Medulla oblongata (tissue), 1 donor: Measurements from ENCODE around the gene DIPK1A.
A peak's percentile ranks its signal among the peaks of the same experiment; 100 is the strongest.
"Not testable (repeated sequence)": the region's sequence is repeated elsewhere in the genome, so short reads cannot be mapped to it uniquely, and the experiment has no call there.

Source experiments
- DNase-seq: peaks from one replicate; pipeline ENCODE4 v3.0.0-alpha.2; 2015; ENCODE audit errors: extremely low spot score

DIPK1A gene

DNA sequence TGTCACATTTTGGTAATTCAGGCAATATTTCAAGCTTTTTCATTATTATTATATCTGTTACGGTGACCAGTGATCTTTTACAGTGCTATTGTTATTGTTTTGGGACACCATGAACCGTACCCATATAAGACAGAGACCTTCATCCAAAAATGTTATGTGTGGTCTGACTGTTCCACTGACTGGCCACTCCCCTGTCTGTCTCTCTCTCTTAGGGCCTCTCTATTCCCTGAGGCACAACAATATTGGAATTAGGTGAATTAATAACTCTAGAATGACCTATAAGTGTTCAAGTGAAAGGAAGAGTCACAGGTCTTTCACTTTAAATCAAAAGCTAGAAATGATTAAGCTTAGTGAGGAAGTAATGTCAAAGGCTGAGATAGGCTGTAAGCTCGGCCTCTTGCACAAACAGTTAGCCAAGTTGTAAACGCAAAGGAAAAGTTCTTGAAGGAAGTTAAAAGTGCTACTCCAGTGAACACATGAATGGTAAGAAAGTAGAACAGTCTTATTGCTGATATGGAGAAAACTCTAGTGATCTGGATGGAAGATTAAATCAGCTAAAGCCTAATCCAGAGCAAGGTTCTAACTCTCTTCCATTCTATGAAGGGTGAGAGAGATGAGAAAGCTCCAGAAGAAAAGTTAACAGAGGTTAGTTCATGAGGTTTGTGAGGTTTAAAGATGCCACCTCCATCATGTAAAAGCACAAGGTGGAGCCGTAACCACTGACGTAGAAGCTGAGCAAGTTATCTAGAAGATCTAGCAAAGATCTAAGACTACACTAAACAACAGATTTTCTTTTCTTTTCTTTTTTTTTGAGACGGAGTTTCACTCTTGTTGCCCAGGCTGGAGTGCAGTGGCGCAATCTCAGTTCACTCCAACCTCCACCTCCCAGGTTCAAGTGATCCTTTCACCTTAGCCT is 19.7 kb upstream of the DIPK1A start:
- DNase-seq: peak; percentile 58

DNA sequence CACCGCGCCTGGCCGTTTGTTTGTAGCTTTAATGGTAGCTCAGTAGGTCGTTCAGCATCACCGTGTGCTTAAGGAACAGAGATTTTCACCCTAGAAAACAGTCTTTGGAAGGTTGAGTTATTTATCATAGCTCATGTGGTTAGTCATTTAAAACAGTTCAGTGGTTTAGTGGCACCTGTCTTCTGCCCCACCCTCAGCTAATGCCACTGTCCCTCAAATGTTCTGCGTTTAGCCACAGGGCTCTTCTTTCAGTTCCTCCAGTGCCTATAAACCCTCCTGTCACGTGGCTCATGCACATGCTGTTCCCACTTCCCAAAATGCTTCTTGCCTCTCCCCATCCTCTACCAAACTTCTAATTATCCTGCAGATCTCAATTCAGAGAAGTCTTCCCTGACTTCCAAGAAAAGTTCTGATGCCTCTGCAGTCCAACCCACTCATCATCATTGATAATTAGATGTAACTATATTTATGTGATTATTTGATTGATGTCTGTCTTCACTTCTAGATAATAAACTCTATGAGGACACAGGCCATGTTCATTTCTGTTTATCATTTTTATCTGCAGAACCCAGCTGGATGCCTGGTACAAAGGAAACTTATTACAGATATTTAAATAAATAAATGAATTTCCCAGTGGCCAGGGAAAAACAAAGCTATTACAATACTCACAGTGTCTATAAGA is 14.4 kb upstream of the DIPK1A start:
- DNase-seq: peak; percentile 82

DNA sequence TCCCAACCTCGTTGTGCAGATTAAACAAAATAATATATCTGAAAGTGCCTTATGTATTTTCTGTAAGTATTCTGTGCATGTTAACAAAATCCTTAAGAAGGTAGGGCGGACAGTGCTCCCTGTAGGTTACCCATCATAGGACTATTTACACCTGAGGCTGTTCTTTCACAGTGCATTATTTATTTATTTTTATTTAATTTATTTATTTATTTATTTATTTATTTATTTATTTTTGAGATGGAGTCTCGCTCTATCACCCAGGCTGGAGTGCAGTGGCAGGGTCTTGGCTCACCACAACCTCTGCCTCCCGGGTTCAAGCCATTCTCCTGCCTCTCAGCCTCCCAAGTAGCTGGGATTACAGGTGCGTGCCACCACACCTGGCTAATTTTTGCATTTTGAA is 12.8 kb upstream of the DIPK1A start:
- not testable (repeated sequence) for DNase-seq

DNA sequence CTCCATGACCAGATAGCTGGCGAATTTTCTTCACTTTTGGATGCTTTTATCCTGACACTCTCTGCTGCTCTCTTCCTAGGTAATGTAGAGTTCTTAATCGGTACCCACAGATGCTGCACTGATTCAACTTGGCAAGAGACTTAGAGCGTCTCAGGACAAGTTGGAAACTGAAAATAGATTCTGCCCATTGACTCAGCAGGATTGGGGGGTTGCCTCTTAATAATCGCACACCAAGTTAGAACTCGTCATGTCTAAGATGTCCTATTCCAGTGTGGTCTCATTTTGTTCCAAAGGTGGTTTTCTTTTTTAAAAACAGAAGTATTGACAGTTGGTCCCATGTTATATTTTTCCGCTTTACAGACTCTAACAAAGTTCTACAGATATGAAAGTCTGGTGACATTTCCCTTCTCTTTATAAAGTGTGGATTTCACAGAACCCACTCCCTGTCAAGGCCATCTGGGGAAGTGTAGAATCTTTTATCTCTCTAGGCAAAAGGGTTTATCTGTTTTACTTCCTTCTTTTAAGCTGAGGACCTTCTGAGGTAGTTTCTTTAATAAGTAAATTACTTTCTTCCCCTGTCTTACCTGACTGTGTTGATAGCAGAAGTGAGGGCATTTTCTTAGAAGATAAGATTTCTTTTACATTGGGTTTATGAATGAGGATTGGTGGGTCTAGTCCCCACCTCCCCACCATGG is 12.1 kb upstream of the DIPK1A start:
- DNase-seq: no peak

DNA sequence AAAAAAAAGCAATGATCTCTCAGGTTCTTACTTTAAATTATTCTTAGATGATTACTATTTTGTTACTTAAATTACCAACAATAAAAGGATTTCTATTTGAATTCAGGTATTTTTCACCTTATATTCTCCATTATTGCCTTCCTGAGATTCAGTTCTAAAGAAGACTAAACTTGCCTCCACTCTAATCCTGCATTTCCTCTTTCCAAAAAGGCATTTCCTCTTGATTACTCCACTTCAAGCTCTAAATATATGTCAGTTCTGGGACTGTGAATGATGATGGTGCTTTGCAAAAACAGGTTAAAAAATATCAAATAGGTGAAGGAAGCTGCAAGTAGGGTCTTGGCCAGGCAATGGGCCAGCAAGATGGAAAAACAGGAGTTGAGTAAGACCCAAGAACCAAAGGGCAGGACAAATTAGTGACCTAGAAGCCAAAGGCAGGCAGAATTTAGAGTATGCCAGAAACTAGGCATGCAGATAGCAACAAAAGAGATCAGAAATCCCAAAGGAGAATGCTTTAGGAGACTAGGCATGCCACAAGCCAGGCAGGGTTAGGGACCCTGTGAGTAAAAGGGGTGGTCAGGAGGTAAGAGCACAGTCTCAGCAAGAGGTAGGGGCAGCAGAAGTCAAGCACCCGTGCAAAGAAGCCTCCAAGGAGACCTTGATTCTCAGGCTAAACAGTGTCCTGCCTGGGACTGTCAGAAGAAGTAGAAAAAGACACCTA is 11.3 kb upstream of the DIPK1A start:
- no peak for DNase-seq

DNA sequence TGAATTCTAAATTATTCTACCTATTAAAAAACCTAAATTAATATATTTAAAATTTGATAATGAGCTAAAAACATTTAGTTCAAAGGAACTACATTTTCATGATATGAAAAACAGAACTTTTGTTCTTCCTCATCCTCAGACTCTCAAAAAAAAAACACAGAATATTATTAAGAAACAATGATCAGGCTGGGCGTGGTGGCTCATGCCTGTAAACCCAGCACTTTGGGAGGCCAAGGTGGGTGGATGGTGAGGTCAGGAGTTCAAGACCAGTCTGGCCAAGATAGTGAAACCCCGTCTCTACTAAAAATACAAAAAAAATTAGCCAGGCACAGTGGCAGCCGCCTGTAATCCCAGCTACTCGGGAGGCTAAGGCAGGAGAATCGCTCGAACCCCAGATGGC is 10.7 kb upstream of the DIPK1A start:
- DNase-seq: not testable (repeated sequence)

DNA sequence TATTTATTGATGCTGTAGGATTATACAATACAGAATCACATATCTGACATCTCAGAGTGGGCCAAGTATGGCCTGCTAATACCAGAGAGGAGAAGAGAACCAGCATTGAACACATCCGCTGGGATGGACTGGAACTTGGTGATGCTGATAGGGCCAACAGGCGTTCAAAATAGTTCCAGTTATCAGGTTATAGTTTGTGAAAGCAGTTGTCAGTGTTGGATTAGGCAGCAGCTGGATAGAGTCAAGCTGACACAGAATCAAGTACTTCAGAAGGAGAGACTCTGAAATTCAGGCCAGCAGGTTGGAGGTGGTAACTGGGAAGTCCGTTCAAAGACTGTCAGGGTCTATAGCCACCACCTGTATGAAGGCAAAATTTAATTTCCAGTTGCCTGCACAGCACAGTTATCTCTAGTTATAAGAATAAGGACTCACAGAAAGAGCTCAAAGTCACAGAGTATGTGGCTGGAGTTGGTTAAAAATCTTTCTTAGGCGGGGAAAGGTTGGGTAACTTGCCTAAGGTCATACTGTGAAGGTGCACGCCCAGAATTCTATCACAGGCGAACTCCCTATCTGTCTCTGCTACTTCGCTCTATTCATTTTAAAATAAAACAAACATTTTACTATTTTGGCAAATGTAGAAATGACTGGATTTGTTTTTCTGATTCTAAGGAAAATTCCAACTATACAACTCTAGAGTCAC is 9.9 kb upstream of the DIPK1A start:
- DNase-seq: no peak

DNA sequence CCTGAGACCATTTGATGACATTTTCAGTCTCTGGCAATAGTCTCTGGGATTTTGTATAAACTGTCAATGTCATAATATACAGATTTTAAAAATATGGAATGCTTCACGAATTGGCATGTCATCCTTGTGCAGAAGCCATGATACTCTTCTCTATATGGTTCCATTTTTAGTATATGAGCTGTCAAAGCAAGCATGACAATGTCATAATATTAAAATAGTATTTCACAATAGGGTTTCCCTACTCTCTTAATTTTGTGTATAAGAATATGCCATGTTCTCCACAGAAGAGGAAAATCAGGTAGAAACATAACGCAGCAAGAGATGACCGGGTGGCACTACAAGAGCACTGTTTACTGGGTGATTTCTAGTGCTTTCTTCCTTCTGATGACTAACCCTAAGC is 8.3 kb upstream of the DIPK1A start:
- DNase-seq: no peak

DNA sequence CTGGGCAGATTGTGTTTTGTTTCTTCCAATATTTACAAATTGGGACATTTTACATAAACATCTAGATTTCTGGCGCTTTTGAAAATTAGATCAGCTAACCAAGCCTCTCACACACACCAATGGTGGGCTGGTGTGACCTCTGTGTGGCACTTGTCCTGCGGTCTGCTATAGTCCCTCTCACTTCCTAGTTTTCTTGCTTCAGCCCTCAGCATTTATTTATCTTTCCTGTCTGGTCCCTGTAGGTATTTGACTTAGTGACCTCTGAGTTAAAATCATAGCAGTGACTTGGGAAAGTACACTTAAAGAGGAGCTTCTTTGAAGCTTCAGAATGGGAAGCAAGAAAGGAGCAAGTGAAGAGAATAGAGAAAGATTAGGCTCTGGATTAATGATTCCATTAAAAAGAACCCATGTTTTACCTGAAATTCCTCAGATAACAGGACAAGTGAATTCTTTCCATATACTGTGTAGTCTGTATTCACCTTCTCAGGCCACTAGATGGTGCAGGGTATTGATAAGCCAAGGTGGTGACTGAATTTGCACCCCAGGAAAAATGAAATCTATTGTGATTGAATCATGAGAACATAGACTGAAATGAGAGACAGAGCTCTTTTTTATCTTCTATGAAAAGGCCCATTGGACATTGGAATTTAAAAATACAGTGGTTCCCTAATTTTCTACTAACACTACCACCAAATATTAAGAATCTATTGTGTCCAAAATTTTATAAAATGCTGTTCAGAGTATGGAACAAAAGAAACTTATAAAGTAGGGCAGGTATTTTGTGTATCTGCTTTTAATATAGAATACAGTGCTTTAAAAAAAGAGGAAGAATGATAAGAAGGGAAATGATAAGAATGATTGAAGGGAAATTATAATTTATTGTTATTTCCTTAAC is 7.1 kb upstream of the DIPK1A start:
- DNase-seq: peak; percentile 52

DNA sequence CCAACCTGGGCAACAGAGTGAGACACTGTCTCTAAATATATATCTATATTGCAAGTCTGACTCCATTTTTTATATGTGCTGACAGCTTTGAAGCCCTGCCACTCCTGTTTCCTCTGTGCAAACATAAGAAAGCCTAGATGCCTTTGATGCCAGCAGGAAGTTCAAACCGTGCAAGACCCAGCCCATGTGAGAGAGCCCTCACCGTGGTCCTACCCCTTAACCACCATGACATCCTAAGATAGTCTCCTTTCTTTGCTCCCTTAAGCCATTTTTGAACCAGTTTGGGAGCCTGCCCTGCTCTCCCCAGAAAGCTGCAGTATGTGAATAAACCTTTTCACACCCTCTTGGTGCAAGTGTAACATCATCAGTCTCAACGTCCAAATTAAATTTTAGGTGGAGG is 3.7 kb upstream of the DIPK1A start:
- DNase-seq: no peak

DNA sequence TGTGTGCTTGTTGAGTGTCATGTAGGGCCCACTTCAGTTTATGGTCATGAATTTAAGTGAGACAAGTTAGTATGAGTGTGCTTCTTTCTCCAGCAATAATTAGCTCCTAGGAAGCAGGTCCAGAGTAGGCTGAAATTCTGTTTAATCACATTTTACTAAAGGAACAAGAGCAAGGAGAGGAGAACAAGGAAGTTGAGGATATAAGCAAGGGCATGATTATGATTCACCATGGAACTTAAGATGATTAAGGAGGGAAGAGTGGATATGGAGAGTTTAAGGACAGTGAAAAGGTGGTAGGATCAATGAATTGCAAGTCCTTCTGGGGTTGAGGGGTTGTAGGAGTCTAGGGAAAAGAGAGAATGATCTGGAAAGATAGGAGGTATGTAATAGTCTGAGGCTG is 3.1 kb upstream of the DIPK1A start:
- no peak for DNase-seq

DNA sequence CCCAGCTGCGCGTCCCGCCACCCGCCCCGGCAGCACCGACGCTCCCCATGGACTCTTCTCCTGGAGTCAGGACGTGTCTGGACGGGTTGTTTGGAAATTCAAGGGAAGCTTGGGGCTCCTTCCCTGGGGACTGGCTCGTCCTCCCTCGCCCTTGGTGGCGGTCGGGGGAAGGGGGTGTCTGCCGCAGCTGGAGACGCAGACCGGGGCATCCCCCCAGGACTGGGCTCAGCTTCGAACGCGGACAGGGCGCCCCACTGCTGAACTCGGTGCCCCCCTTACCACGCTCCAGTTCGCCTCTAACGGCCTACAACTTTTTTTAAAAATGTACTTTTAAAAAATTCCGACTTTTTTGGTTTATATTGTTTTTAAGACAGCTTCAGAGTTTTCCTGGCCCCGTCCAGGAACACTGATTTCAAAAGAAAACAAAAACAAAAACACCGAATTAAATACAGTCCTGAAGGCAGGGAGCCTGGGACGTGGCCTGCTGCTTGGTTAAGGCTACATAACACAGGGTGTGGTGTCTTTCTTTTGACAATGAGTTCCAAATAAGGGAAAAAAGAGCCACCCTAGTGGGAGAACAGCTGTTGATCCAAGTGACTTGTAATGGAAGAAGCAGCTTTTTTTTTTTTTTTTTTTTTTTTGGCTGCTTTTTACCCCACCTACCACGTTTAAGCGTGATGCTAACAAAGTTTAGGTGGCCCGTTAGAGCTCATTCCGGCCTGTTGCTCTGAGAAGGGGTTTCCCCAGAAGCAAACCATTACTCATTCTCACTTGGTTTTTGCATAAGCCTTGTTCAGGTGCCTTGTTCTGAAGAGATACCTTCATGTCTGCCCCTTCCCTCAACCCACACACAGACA is 862 bp upstream of the DIPK1A start:
- peak; percentile 56 for DNase-seq

DNA sequence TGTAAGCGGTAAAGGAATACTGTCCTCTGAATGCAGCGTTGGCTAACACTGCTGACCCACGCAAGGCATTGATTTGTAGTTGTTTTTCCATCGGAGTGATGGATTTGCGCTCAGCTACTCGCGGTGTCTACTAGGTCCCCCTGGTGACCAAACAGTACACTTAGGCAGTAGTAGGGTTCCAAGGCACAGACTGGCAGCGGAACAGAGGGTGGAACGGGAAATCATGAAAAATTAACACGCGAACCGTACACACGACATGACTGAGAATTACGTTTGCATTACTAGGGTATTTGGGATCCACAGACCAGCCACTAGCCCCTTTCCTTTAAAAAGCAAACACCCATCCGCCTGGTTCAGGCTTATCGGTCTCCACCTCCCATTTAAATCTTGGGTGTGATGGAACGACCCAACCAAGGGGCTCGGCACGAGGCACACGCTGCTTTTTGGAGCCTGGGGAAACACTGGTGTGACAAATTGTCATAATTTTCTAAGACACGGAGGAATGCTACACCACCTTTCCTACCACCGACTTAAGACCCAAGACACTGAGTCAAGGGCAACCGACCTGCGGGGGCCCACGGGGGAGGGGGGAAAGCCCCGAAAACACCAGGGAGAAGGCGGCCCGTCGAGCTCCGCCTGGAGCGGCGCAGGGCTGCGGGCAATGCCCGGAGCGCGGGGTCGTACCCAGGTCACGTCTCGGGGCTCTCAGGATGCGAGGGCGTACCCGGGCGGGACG is 699 bp downstream of the DIPK1A start:
- DNase-seq: peak; percentile 93

DNA sequence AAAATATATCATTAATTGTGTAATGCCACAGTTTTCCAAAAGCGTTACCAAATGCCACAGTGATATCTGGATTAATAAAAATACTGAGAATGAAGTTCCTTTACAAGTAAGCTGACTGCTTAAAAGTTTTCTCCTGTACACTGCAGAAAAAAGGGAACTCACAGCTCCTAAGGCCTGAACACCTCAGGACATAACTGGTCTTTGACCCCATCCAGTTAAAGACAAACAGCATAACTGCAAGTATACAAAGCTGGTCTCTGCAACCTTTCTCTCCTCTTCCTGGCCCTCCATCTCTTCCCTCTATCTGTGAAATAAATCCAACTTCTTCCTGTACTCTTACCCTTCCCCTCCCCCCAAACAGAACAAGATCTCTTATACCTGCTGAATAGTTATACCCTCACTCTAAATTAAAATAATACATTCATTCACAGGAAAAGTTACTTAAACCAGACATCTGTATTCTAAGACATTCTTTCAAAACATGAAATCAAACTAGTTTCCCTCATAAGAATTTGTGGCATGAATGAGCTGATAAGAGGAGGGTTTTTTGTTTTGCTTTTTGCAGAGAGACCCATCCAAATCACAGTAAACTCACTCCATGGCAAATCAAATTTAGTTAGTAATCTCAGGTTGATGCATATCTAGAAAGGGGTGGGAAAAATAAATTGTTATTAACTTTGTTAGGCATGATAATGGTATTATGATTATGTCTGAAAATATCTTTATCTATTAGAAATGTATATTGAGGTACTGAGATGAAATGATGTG is 2.9 kb downstream of the DIPK1A start:
- DNase-seq: no peak

DNA sequence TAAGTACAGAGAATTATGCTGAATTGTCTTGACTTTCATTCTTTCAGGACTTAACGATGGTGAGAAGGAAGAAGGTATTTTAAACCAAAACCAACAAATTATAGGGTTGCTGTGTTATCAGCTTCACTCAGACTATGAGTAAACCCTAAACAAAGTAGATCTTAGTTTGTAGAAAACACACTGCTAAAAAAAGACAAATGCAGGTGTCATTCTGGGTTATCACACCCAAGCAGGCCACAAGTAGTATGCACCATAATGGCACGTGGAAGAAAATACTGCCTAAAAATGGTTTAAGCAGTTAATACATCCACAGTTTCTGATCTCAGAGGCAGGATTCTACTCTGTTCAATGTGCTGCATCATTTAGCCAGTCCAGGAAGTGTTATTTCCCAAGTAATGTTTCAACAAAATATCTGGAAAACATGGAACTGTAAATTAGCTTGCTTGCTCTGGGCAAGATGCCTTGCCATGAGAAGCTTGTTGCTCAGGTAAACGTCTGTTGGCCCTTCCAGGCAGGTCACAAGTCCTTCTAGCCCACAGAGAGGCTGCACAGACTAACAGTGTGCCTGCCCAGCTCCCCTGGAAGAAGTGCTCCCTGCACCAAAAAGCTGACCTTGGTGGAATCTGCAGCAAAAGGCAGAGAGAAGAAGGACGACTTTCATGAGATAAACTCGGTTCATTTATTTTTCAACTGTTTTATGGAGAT is 4.1 kb downstream of the DIPK1A start:
- DNase-seq: no peak

DNA sequence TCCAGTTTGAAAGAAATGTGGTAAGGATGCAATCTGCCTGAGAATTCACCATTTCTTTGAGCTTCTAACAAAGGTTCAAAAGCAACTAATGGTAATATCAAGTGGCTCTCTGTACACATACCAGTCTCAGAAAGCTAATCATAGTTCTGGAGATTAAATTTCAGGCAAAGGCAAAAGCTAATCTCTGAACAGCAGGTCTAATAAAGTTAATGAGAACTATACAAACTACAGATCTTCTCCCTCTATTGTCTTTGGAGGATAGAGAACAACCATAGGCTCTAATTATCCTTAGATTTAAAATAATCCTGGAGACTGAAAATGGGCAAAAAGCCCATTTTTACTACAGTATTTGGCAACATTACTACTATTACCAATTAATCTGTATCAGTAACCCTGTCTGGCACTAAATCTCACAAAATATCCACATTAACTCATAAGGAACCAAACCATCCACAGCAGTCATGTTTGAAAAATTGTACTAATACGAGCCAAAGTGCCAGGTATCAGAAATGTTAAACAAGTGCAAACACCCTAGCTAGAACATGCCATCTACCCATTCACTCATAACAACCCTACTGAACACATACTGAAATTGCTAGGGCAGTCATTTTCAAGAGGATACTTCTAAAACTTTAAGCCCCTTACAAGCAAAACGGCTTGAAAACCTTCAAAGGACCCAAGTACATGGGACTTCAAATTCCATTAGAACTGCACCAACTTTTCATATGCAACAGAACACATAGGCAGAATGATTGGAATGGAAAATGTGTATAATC is 4.8 kb downstream of the DIPK1A start:
- DNase-seq: no peak
